Measurements from ENCODE around the gene ZNF512B.

Gene ZNF512B

DNA sequence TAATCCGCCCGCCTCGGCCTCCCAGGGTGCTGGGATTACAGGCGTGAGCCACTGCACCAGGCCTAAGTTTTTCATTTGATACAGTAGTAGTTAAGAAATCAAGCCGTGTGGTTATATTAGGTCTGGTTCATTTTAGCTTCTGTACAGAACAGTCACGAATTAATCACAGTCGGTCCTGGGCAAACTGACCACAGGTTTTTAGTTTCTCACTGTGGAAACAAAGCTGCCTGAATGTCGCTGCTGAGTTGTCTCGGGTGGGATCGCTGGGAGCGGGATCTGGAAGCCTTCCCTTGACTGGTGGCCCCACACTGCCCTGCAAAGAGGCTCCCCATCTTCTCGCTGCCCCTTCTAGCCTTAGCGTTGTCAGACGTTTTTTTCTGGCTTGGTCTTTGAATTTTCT is 32.1 kb downstream of the ZNF512B start:
- TF ChIP-seq TCF12 (IDR thresholded peaks at IDR 0.05; ENCODE audit: low read depth) (no peak), ZBTB7A (IDR thresholded peaks at IDR 0.05; ENCODE audit: low read depth) (no peak), EGR1 (IDR thresholded peaks at IDR 0.05) (no peak), TEAD4 (IDR thresholded peaks at IDR 0.05) (no peak)
- TF ChIP-seq, protein P1, sequence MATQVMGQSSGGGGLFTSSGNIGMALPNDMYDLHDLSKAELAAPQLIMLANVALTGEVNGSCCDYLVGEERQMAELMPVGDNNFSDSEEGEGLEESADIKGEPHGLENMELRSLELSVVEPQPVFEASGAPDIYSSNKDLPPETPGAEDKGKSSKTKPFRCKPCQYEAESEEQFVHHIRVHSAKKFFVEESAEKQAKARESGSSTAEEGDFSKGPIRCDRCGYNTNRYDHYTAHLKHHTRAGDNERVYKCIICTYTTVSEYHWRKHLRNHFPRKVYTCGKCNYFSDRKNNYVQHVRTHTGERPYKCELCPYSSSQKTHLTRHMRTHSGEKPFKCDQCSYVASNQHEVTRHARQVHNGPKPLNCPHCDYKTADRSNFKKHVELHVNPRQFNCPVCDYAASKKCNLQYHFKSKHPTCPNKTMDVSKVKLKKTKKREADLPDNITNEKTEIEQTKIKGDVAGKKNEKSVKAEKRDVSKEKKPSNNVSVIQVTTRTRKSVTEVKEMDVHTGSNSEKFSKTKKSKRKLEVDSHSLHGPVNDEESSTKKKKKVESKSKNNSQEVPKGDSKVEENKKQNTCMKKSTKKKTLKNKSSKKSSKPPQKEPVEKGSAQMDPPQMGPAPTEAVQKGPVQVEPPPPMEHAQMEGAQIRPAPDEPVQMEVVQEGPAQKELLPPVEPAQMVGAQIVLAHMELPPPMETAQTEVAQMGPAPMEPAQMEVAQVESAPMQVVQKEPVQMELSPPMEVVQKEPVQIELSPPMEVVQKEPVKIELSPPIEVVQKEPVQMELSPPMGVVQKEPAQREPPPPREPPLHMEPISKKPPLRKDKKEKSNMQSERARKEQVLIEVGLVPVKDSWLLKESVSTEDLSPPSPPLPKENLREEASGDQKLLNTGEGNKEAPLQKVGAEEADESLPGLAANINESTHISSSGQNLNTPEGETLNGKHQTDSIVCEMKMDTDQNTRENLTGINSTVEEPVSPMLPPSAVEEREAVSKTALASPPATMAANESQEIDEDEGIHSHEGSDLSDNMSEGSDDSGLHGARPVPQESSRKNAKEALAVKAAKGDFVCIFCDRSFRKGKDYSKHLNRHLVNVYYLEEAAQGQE (IDR thresholded peaks at IDR 0.05; ENCODE audit: low read depth) = no peak

DNA sequence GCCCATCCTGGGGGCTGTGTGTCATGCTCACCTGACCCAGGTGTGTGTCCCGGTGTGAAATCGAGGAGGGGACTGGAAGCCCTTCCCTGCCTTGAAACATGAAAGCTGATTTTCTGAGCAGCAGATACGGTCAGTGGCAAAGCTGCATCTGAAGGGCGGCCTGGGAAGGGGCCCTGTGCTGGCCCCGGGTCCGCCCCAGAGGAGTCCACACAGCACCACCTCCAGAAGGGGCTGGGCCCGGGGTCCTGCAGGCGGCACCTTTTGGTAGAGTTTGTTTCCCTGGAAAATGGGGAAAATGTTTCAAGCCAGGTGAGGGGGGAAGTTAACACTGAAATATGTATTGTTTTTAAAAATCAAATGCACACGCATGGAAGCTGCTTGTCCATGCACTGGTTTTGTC is 34.3 kb downstream of the ZNF512B start:
- no peak for TF ChIP-seq NFIC (IDR thresholded peaks at IDR 0.05)
- no peak for TF ChIP-seq TEAD4 (IDR thresholded peaks at IDR 0.05)
- TF ChIP-seq FOXM1 (IDR thresholded peaks at IDR 0.05; ENCODE audit: borderline replicate concordance, low read depth) = no peak
- no peak for TF ChIP-seq EP300 (IDR thresholded peaks at IDR 0.05; ENCODE audit: borderline replicate concordance)
- TF ChIP-seq CEBPB (IDR thresholded peaks at IDR 0.05) = no peak
- TF ChIP-seq, protein P1 (IDR thresholded peaks at IDR 0.05; ENCODE audit: low read depth) = no peak
- TF ChIP-seq TCF12 (IDR thresholded peaks at IDR 0.05; ENCODE audit: low read depth) = no peak
- TF ChIP-seq CREB1 (IDR thresholded peaks at IDR 0.05; ENCODE audit: low read depth) = no peak
- no peak for TF ChIP-seq EGR1 (IDR thresholded peaks at IDR 0.05)
- TF ChIP-seq, protein P2, sequence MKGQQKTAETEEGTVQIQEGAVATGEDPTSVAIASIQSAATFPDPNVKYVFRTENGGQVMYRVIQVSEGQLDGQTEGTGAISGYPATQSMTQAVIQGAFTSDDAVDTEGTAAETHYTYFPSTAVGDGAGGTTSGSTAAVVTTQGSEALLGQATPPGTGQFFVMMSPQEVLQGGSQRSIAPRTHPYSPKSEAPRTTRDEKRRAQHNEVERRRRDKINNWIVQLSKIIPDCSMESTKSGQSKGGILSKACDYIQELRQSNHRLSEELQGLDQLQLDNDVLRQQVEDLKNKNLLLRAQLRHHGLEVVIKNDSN (IDR thresholded peaks at IDR 0.05) = no peak
- no peak for TF ChIP-seq TAF1 (IDR thresholded peaks at IDR 0.05; ENCODE audit: low read depth)
- TF ChIP-seq RAD21 (IDR thresholded peaks at IDR 0.05; ENCODE audit: low read depth) = no peak
- no peak for TF ChIP-seq YY1 (IDR thresholded peaks at IDR 0.05; ENCODE audit: low read depth)
- TF ChIP-seq, protein P3, sequence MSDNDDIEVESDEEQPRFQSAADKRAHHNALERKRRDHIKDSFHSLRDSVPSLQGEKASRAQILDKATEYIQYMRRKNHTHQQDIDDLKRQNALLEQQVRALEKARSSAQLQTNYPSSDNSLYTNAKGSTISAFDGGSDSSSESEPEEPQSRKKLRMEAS (IDR thresholded peaks at IDR 0.05) = no peak
- TF ChIP-seq ZBTB7A (IDR thresholded peaks at IDR 0.05; ENCODE audit: low read depth) = no peak

DNA sequence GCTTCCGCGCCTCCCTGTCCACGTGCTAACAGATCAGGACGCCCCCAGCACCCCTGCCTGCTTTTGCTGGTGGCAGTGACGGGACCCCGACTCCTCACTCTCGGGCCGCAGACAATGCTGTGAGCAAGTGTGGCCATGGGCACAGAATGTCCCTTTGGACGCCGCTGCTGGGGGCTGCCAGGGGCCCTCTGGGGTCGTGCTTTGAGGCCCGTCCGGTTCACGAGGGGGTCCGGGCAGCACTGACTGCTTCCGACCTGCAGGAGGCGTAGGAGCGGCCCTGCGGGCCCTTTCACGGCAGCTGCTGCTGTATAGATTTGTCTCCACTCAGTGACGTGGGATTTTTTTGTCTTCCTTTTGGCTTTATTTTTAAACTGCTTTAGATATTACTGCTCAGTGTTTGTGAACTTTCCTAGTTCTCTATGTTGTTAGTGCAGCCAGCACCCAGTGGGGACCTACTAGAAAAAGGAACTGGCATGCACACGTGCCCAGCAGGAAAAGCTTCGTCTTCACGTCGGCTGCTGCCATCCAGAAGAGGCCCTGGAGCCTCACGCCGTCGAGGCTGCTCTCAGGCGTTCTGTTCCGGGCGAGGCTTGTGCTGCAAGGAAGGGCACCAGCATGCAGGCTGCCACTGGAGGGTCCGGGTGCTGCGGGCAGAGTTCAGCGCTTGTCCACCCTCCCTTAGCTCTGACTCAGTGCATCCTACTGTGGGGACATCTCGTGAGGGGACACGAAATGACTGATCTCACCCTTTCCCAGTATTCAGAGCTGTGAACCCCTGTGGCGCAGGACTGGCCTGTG is 35.3 kb downstream of the ZNF512B start:
- TF ChIP-seq TCF12 (IDR thresholded peaks at IDR 0.05; ENCODE audit: low read depth) (no peak), CEBPB (IDR thresholded peaks at IDR 0.05) (no peak), TAF1 (IDR thresholded peaks at IDR 0.05; ENCODE audit: low read depth) (no peak)

DNA sequence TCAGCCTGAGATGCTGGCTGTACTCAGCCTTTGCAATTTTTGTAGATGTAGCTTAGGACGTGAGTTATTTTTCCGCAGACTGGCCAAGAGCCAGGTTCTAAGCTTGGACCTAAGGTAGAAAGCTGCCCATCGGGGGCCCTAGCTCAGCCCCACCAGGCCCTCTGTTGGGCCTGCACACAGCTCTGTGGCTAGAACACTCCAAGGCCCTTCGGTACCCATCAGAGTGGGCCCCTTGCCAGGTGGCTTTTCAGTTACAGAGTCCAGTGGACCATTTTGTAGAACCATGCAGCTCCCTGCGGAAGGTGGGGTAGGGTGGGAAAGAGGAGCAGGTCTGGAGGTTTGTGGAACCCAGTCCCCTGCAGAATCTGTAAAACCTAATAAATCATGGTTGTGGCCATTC is 36.1 kb downstream of the ZNF512B start:
- TF ChIP-seq TEAD4 (IDR thresholded peaks at IDR 0.05) = no peak
- no peak for TF ChIP-seq EP300 (IDR thresholded peaks at IDR 0.05; ENCODE audit: borderline replicate concordance)
- TF ChIP-seq, protein P1 (IDR thresholded peaks at IDR 0.05; ENCODE audit: low read depth) = no peak
- TF ChIP-seq TCF12 (IDR thresholded peaks at IDR 0.05; ENCODE audit: low read depth) = no peak
- TF ChIP-seq NFIC (IDR thresholded peaks at IDR 0.05) = no peak
- no peak for TF ChIP-seq ZBTB7A (IDR thresholded peaks at IDR 0.05; ENCODE audit: low read depth)
- TF ChIP-seq CREB1 (IDR thresholded peaks at IDR 0.05; ENCODE audit: low read depth) = no peak
- TF ChIP-seq TAF1 (IDR thresholded peaks at IDR 0.05; ENCODE audit: low read depth) = no peak
- no peak for TF ChIP-seq CEBPB (IDR thresholded peaks at IDR 0.05)
- no peak for TF ChIP-seq YY1 (IDR thresholded peaks at IDR 0.05; ENCODE audit: low read depth)
- no peak for TF ChIP-seq RAD21 (IDR thresholded peaks at IDR 0.05; ENCODE audit: low read depth)

DNA sequence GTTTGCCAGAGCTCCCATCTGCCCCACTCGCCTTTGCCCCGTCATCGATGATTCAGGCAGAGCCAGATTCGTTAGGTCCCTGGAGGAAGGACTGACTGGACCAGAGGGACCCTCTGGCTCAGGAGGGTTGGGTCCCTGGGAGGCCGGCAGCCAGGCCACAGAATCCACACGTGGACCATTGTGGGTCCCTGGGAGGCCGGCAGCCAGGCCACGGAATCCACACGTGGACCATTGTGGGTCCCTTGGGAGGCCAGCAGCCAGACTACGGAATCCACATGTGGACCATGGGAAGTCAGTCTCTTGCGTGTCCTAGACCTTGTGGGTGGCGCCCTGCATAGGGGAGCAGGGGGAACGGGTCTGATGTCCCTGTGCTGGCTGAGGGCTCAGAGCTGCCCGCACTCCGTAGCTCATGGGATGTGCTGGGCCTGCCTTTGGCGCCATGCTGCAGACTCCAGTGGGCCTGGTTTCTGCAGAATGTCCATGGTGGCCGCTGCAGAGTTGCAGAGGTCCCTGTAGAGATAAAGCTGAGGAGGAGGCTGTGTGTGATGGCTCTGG is 37.0 kb downstream of the ZNF512B start:
- TF ChIP-seq, protein P1 (IDR thresholded peaks at IDR 0.05; ENCODE audit: low read depth) = no peak
- no peak for TF ChIP-seq FOXM1 (IDR thresholded peaks at IDR 0.05; ENCODE audit: borderline replicate concordance, low read depth)
- TF ChIP-seq CEBPB (IDR thresholded peaks at IDR 0.05) = no peak
- no peak for TF ChIP-seq ZBTB7A (IDR thresholded peaks at IDR 0.05; ENCODE audit: low read depth)
- TF ChIP-seq, protein P2 (IDR thresholded peaks at IDR 0.05) = no peak
- TF ChIP-seq EGR1 (IDR thresholded peaks at IDR 0.05) = no peak
- no peak for TF ChIP-seq TAF1 (IDR thresholded peaks at IDR 0.05; ENCODE audit: low read depth)
- TF ChIP-seq EP300 (IDR thresholded peaks at IDR 0.05; ENCODE audit: borderline replicate concordance) = no peak
- TF ChIP-seq NFIC (IDR thresholded peaks at IDR 0.05) = no peak
- no peak for TF ChIP-seq YY1 (IDR thresholded peaks at IDR 0.05; ENCODE audit: low read depth)
- TF ChIP-seq, protein P3 (IDR thresholded peaks at IDR 0.05) = no peak
- TF ChIP-seq RAD21 (IDR thresholded peaks at IDR 0.05; ENCODE audit: low read depth) = no peak
- no peak for TF ChIP-seq TEAD4 (IDR thresholded peaks at IDR 0.05)
- no peak for TF ChIP-seq TCF12 (IDR thresholded peaks at IDR 0.05; ENCODE audit: low read depth)
